HepG2 (cell line): ENCODE data around the gene MAPK14. TPM values are rescaled to one million over a fixed set of nuclear protein-coding genes. Genes with fewer than 3 reads are reported as not detected.

Source experiments
- ATAD3A ChIP-seq: sonication (generic); formaldehyde crosslinking; IDR thresholded peaks from 2 replicates; pipeline ENCODE4 v1.4.0; 2020; ENCODE audit warnings: missing genetic modification reagents
- ATF3 ChIP-seq: sonication (generic); formaldehyde crosslinking; IDR thresholded peaks from 2 replicates; pipeline ENCODE4 v1.4.0; 2020; ENCODE audit warnings: missing genetic modification reagents
- BCLAF1 ChIP-seq: fragments of 450-650 bp; IDR thresholded peaks from 2 replicates; pipeline ENCODE4 v1.6.1; 2017; ENCODE audit warnings: mild to moderate bottlenecking
- HBP1 ChIP-seq: IDR thresholded peaks from 2 replicates; pipeline ENCODE4 v1.6.1; 2016; ENCODE audit warnings: low read depth, control low read depth
- POLR2AphosphoS5 ChIP-seq: IDR thresholded peaks from 2 replicates; pipeline ENCODE4 v1.6.1; 2012; ENCODE audit warnings: low read depth, low read length
- PRDM15 ChIP-seq: sonication (generic); formaldehyde crosslinking; IDR thresholded peaks from 2 replicates; pipeline ENCODE4 v1.4.0; 2020; ENCODE audit warnings: missing genetic modification reagents
- SIN3B ChIP-seq: fragments of 150-350 bp; IDR thresholded peaks from 2 replicates; pipeline ENCODE4 v1.6.1; 2014; ENCODE audit warnings: low read length
- SNAPC4 ChIP-seq: sonication (generic); formaldehyde crosslinking; IDR thresholded peaks from 2 replicates; pipeline ENCODE4 v1.4.0; 2020; ENCODE audit warnings: mild to moderate bottlenecking, missing genetic modification reagents
- ZNF225 ChIP-seq: sonication (generic); formaldehyde crosslinking; IDR thresholded peaks from 2 replicates; pipeline ENCODE4 v1.4.0; 2020; ENCODE audit warnings: mild to moderate bottlenecking, missing genetic modification reagents
- ZNF512 ChIP-seq: sonication (generic); formaldehyde crosslinking; IDR thresholded peaks from 2 replicates; pipeline ENCODE4 v1.4.0; 2020; ENCODE audit warnings: mild to moderate bottlenecking, missing genetic modification reagents
- ZSCAN9 ChIP-seq: IDR thresholded peaks from 2 replicates; pipeline ENCODE4 v1.6.1; 2016; ENCODE audit warnings: borderline replicate concordance
- polyA plus RNA-seq, 8 experiments: library from polyadenylated mRNA; depleted of rRNA in 3 of 8; stranded (reverse) in 7 of 8; unstranded in 1 of 8; fragments of >200 nt; fragmentation: Illumina TruSeq in 4 of 8; extraction: Trizol in 4 of 8; gene quantifications; 2 replicates each; pipeline versions ENCODE4 v1.2.1 to v1.2.3, GENCODE V29; 2011 to 2016; ENCODE audit warnings: low read depth in 4 of 8, missing spikeins in 1 of 8, mixed read lengths in 1 of 8; ENCODE audit not compliant: insufficient read depth in 1 of 8
- total RNA-seq, 5 experiments: library from RNA; depleted of rRNA; stranded (reverse); fragments of >200 nt; fragmentation: Illumina TruSeq; extraction: Trizol; gene quantifications; 2 replicates each; pipeline ENCODE4 v1.2.3, GENCODE V29; 2016; ENCODE audit warnings: low read depth in 1 of 5

Gene MAPK14
- total and polyA plus RNA-seq, 2 of the 13 experiments (the other 11 are each of a cell fraction or from before 2014, with no cell fraction given) = 66.3 to 67.3 TPM

- TF ChIP-seq ATF3 (CRISPR knock-in tag) (peak; percentile 53; the same call in 1 of the 2 replicates), BCLAF1 (no peak), ATAD3A (CRISPR knock-in tag) (no peak), ZSCAN9 (CRISPR knock-in tag) (peak; percentile 82), PRDM15 (CRISPR knock-in tag) (peak; percentile 76), SIN3B (peak; percentile 64; the same call in 1 of the 2 replicates), SNAPC4 (CRISPR knock-in tag) (no peak), POLR2AphosphoS5 (peak; percentile 99), ZNF225 (CRISPR knock-in tag) (peak; percentile 87; the same call in 1 of the 2 replicates), ZNF512 (CRISPR knock-in tag) (no peak), HBP1 (CRISPR knock-in tag) (no peak; the same call in 1 of the 2 replicates)
These were observed at the start of gene MAPK14 (continued) for GRCh38 chr6:36027501-36028087.
